Endothelial cell of umbilical vein (primary cell): ENCODE measurements around the gene SLC38A10. TPM values are rescaled to one million over a fixed set of nuclear protein-coding genes. Genes with fewer than 3 reads are reported as not detected.

Source experiments
- BruUV-seq: library from RNA; stranded (reverse); fragments of 400-500 nt; replicated peaks from 2 replicates; lab custom pipeline; 2021; lab: Mats Ljungman, UMichigan
- CTCF ChIA-PET: fragments of 300-600, 350-600 bp; sonication (Branson Sonifier 250); formaldehyde crosslinking; loops from one replicate; lab custom pipeline; 2021; ENCODE audit warnings: antibody characterized with exemption, inconsistent platforms; lab: Charles Lee
- POLR2A ChIA-PET: fragments of 300-600, 350-600 bp; sonication (Branson Sonifier 250); formaldehyde crosslinking; loops from one replicate; lab custom pipeline; 2021; ENCODE audit warnings: antibody characterized with exemption, inconsistent platforms; lab: Charles Lee
- DNase-seq: peaks from one replicate; pipeline ENCODE4 v3.0.0-alpha.2; 2011; ENCODE audit warnings: low read depth, low spot score
- FAIRE-seq: peaks from 2 replicates; lab custom pipeline; 2011; peaks lifted over from hg19 to GRCh38; lab: Jason Lieb, UNC
- H2AFZ ChIP-seq: 2 replicates; pipeline ENCODE4 v1.6.0; 2012; ENCODE audit warnings: low read depth, low read length, control low read depth, inconsistent platforms
- H3K27ac ChIP-seq: 2 replicates; pipeline ENCODE4 v1.5.1; 2011; ENCODE audit warnings: low read depth, mild to moderate bottlenecking, control low read depth, low read length, moderate library complexity; ENCODE audit not compliant: insufficient read depth
- H3K27me3 ChIP-seq, 2 experiments: 2 replicates each; pipeline versions ENCODE4 v1.6.0 to v1.6.1; 2011; ENCODE audit warnings: low read length in 2 of 2, mixed read lengths in 1 of 2; ENCODE audit not compliant: control insufficient read depth in 2 of 2, insufficient read depth in 2 of 2
- H3K36me3 ChIP-seq, 2 experiments: 2 replicates in 1 of 2; 3 replicates in 1 of 2; pipeline ENCODE4 v1.5.1; 2011; ENCODE audit warnings: low read length in 2 of 2, mild to moderate bottlenecking in 1 of 2, moderate library complexity in 1 of 2; ENCODE audit not compliant: control insufficient read depth in 2 of 2, insufficient read depth in 2 of 2; ENCODE audit errors: extremely low read depth in 1 of 2
- H3K4me1 ChIP-seq: 3 replicates; pipeline ENCODE4 v1.5.1; 2011; ENCODE audit warnings: mild to moderate bottlenecking, low read length; ENCODE audit not compliant: control insufficient read depth, insufficient read depth; ENCODE audit errors: extremely low read depth
- H3K4me2 ChIP-seq: 2 replicates; pipeline ENCODE4 v1.6.1; 2011; ENCODE audit warnings: low read length, control low read depth, mixed read lengths; ENCODE audit not compliant: insufficient read depth
- H3K4me3 ChIP-seq, 3 experiments: fragments of 200-600 bp in 1 of 3; sonication (generic), shearing (Covaris generic) in 1 of 3; replicated peaks in 1 of 3; 2 replicates each; pipeline ENCODE4 v1.5.1; 2011 to 2016; ENCODE audit warnings: control low read depth in 3 of 3, low read length in 3 of 3, mild to moderate bottlenecking in 2 of 3, inconsistent platforms in 1 of 3, low read depth in 1 of 3, moderate library complexity in 1 of 3; ENCODE audit not compliant: insufficient read depth in 1 of 3
- H3K79me2 ChIP-seq: 2 replicates; pipeline ENCODE4 v1.6.0; 2012; ENCODE audit warnings: low read length, inconsistent platforms; ENCODE audit not compliant: control insufficient read depth, insufficient read depth
- H3K9ac ChIP-seq: replicated peaks from 2 replicates; pipeline ENCODE3; 2011; ENCODE audit warnings: low read length, control low read depth; ENCODE audit not compliant: insufficient read depth; ENCODE audit errors: extremely low read depth
- H3K9me1 ChIP-seq: replicated peaks from 3 replicates; pipeline ENCODE4 v1.6.0; 2011; ENCODE audit warnings: mild to moderate bottlenecking, low read length; ENCODE audit not compliant: control insufficient read depth, insufficient read depth; ENCODE audit errors: extremely low read depth
- H3K9me3 ChIP-seq: replicated peaks from 2 replicates; pipeline ENCODE4 v1.5.1; 2012; ENCODE audit warnings: low read length, inconsistent platforms; ENCODE audit not compliant: control insufficient read depth, insufficient read depth
- H4K20me1 ChIP-seq: replicated peaks from 2 replicates; pipeline ENCODE3; 2011; ENCODE audit warnings: mild to moderate bottlenecking, low read length; ENCODE audit not compliant: control insufficient read depth, insufficient read depth; ENCODE audit errors: extremely low read depth
- EZH2 ChIP-seq: IDR thresholded peaks from 2 replicates; pipeline ENCODE4 v1.6.1; 2012; ENCODE audit warnings: borderline replicate concordance, low read depth, mild to moderate bottlenecking, moderate library complexity, low read length, inconsistent platforms; ENCODE audit not compliant: severe bottlenecking
- FOS ChIP-seq: IDR thresholded peaks from 2 replicates; pipeline ENCODE4 v1.6.1; 2011; ENCODE audit warnings: mild to moderate bottlenecking, low read length, moderate library complexity, borderline replicate concordance; ENCODE audit not compliant: insufficient read depth
- GATA2 ChIP-seq: IDR thresholded peaks from 2 replicates; pipeline ENCODE4 v1.7.0; 2011; ENCODE audit warnings: low read depth, mild to moderate bottlenecking, moderate library complexity, mixed read lengths, low read length; ENCODE audit not compliant: insufficient read length, insufficient read depth
- MAX ChIP-seq: IDR thresholded peaks from 2 replicates; pipeline ENCODE4 v1.6.1; 2011; ENCODE audit not compliant: insufficient read depth, insufficient read length
- MYC ChIP-seq: IDR thresholded peaks from one replicate; pipeline ENCODE4 v1.6.1; 2011; ENCODE audit warnings: mild to moderate bottlenecking, low read depth, low read length
- POLR2A ChIP-seq: IDR thresholded peaks from 2 replicates; pipeline ENCODE4 v1.6.1; 2012; ENCODE audit warnings: low read depth, mild to moderate bottlenecking, control low read depth, low read length
- POLR2AphosphoS5 ChIP-seq: IDR thresholded peaks from 2 replicates; pipeline ENCODE4 v1.6.1; 2012; ENCODE audit warnings: low read depth, mild to moderate bottlenecking, control low read depth, low read length, moderate library complexity; ENCODE audit not compliant: insufficient read depth
- dilution Hi-C: fragments of 300-500 bp; cut with MboI; formaldehyde crosslinking; loops from one replicate; pipeline ENCODE4 v1.15.0; 2019; ENCODE audit warnings: low sequenced_read_pairs; ENCODE audit not compliant: extremely low pct_ligation_motif_present
- intact Hi-C: fragments of 100-400 bp; cut with micrococcal nuclease; formaldehyde crosslinking; loops from one replicate; pipeline ENCODE4 v1.10.0; 2022
- polyA plus RNA-seq, 4 experiments: library from polyadenylated mRNA; depleted of rRNA in 3 of 4; stranded (reverse) in 3 of 4; unstranded in 1 of 4; fragments of >200 nt; gene quantifications; 2 replicates each; pipeline versions ENCODE4 v1.2.1 to v1.2.3, GENCODE V29; 2011 to 2012; ENCODE audit warnings: missing spikeins in 1 of 4
- total RNA-seq: library from RNA; stranded (reverse); gene quantifications from 2 replicates; pipeline ENCODE4 v1.2.3, GENCODE V29; 2021

The SLC38A10 gene
- total and polyA plus RNA-seq, 2 donors (not counting 3 experiments of a cell fraction or from before 2014, with no cell fraction given) = 72.7 to 113 TPM

- dilution Hi-C loops (no loop called here), intact Hi-C loops (no loop called here)
- Histone ChIP-seq H3K27ac (no peak overlapping the region), H3K79me2 (peaks cover 40% of the 10 kb centered on the region), H3K4me2 (no peak overlapping the region), H3K9ac (no peak overlapping the region), H3K9me1 (no peaks in the 10 kb centered on the region), H2AFZ (no peak overlapping the region), H3K36me3 (no peaks in the 10 kb centered on the region), H3K4me1 (peaks cover 27% of the 10 kb centered on the region), H3K4me3 (no peak overlapping the region), H3K9me3 (no peaks in the 10 kb centered on the region), H4K20me1 (no peaks in the 10 kb centered on the region), H3K27me3 (no peaks in the 10 kb centered on the region)
- ChIA-PET CTCF (no interaction called here), POLR2A (no interaction called here)
- no peak for DNase-seq
- FAIRE-seq = no peak
- no peak for TF ChIP-seq EZH2
- TF ChIP-seq MAX = no peak
- no peak for TF ChIP-seq FOS
- no TSS peak for BruUV-seq
Measured at GRCh38 chr17:81339191-81339533, 44.1 kb upstream of the SLC38A10 start.

- dilution Hi-C loops = no loop called here
- H3K4me1 ChIP-seq = peaks cover 27% of the 10 kb centered on the region
- H3K27me3 ChIP-seq = no peaks in the 10 kb centered on the region
- no peaks in the 10 kb centered on the region for H3K36me3 ChIP-seq
- no peak overlapping the region for H2AFZ ChIP-seq
- H3K79me2 ChIP-seq = peaks cover 34% of the 10 kb centered on the region
- intact Hi-C loops = no loop called here
- no peaks in the 10 kb centered on the region for H3K9me3 ChIP-seq
- no peak overlapping the region for H3K4me2 ChIP-seq
- no peak overlapping the region for H3K9ac ChIP-seq
- no peaks in the 10 kb centered on the region for H4K20me1 ChIP-seq
- FAIRE-seq (no peak), DNase-seq (no peak)
- no TSS peak for BruUV-seq
- H3K9me1 ChIP-seq = no peaks in the 10 kb centered on the region
- TF ChIP-seq MYC = no peak
- no peak for TF ChIP-seq GATA2
- no peak for TF ChIP-seq POLR2AphosphoS5
- no peak for TF ChIP-seq EZH2
- no peak for TF ChIP-seq POLR2A
- H3K27ac ChIP-seq = no peak overlapping the region
- ChIA-PET CTCF (no interaction called here), POLR2A (no interaction called here)
- no peak overlapping the region for H3K4me3 ChIP-seq
Measured at GRCh38 chr17:81338274-81339190, 43.4 kb upstream of the SLC38A10 start.
